Adipose tissue (tissue), 3 donors: ENCODE measurements around the gene KCNK17. TPM values are rescaled to one million over a fixed set of nuclear protein-coding genes. Genes with fewer than 3 reads are reported as not detected.

Experiments used
- H3K27ac ChIP-seq: one replicate; pipeline ENCODE4 v1.5.1; 2013; ENCODE audit warnings: low read depth, low read length
- WGBS, 3 donors: extraction: QIAGEN DNeasy Blood & Tissue Kit; methylation state at CpG; one replicate each; pipeline ENCODE4 v1.1.7; 2013; 5-methylcytosine and 5-hydroxymethylcytosine counted together
- polyA plus RNA-seq, 3 donors: library from polyadenylated mRNA; stranded (reverse); fragments of 200-250 nt; gene quantifications; one replicate each; pipeline ENCODE4 v1.2.3, GENCODE V29; 2013
- donor health status: healthy with polysubstance abuse.
- donor health status: Bipolar disorder and iron deficiency.
- donor health status: healthy.

The KCNK17 gene, protein sequence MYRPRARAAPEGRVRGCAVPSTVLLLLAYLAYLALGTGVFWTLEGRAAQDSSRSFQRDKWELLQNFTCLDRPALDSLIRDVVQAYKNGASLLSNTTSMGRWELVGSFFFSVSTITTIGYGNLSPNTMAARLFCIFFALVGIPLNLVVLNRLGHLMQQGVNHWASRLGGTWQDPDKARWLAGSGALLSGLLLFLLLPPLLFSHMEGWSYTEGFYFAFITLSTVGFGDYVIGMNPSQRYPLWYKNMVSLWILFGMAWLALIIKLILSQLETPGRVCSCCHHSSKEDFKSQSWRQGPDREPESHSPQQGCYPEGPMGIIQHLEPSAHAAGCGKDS
- polyA plus RNA-seq: under 1 TPM in 2 of 3 donors, not detected in 1; 0.13 to 0.35 TPM

GRCh38 chr6:39314273-39314795, at the start of gene KCNK17:
Gene KCNK17 (minus strand): TSS chr6:39314419. CDS start chr6:39314320, 99 bp downstream.
- H3K27ac ChIP-seq: no peak within 1 kb of the TSS
- 8 to 31% (median 10%) methylated on average over 22 to 28 of the region's 28 CpGs for WGBS, 3 donors

- WGBS, 3 donors: 80 to 92% (median 87%) methylated on average over 8 of the region's 8 CpGs
- H3K27ac ChIP-seq: no peak overlapping the region
Measured at GRCh38 chr6:39363280-39363679, 49.1 kb upstream of the KCNK17 start.

- no peak overlapping the region for H3K27ac ChIP-seq
- 30 to 47% (median 31%) methylated on average over 3 of the region's 3 CpGs for WGBS, 3 donors
Measured at GRCh38 chr6:39362487-39362865, 48.3 kb upstream of the KCNK17 start.

GRCh38 chr6:39361657-39362486, 47.7 kb upstream of the KCNK17 start:
- H3K27ac ChIP-seq: no peak overlapping the region
- WGBS, 3 donors: 30 to 40% (median 37%) methylated on average over 21 of the region's 21 CpGs

DNA sequence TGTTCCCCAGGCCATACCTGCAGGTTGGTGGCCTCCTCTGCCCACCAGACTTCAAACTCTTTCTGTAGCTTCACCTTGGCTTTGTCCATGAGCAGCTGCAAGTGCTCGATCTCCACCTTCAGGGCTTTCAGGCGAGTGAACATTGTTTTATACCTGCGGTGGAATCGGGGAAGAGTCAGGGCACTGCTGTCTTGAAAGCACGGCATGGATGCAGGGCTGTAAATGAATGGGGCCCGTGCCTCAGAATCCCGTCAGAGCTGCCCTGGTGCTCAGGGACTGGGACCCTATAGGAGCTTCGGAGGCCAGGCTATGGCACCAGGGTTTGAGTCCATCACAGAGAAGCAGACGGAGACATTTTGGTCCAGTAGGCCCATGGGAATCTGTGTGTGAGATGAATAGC, 46.2 kb upstream of the KCNK17 start:
- whole genome bisulfite sequencing, 3 donors: 85 to 93% (median 93%) methylated on average over 9 of the region's 9 CpGs

GRCh38 chr6:39357998-39358686, 43.9 kb upstream of the KCNK17 start:
- H3K27ac ChIP-seq: no peak overlapping the region
- 57 to 67% (median 60%) methylated on average over 7 of the region's 7 CpGs for WGBS, 3 donors

More for the DNA sequence above, 46.2 kb upstream of the KCNK17 start:
- no peak overlapping the region for H3K27ac ChIP-seq

GRCh38 chr6:39353698-39354315, 39.6 kb upstream of the KCNK17 start:
- WGBS, 3 donors: 80 to 88% (median 88%) methylated on average over 7 of the region's 7 CpGs
- H3K27ac ChIP-seq: no peak overlapping the region

- no peak overlapping the region for H3K27ac ChIP-seq
- 85 to 90% (median 89%) methylated on average over 13 of the region's 13 CpGs for WGBS, 3 donors
Measured at GRCh38 chr6:39350723-39351505, 36.7 kb upstream of the KCNK17 start.

GRCh38 chr6:39348740-39349139, 34.5 kb upstream of the KCNK17 start:
- 87 to 93% (median 93%) methylated on average over 15 of the region's 15 CpGs for WGBS, 3 donors
- H3K27ac ChIP-seq: no peak overlapping the region

GRCh38 chr6:39347906-39348585, 33.8 kb upstream of the KCNK17 start:
- WGBS, 3 donors: 34 to 37% (median 35%) methylated on average over 9 of the region's 9 CpGs

GRCh38 chr6:39347206-39347605, 33.0 kb upstream of the KCNK17 start:
- H3K27ac ChIP-seq: no peak overlapping the region
- 87 to 89% (median 87%) methylated on average over 6 of the region's 6 CpGs for WGBS, 3 donors

More at GRCh38 chr6:39347906-39348585, 33.8 kb upstream of the KCNK17 start:
- no peak overlapping the region for H3K27ac ChIP-seq

GRCh38 chr6:39344821-39345280, 30.6 kb upstream of the KCNK17 start:
- no peak overlapping the region for H3K27ac ChIP-seq
- WGBS, 3 donors: 79 to 82% (median 82%) methylated on average over 7 of the region's 7 CpGs

DNA sequence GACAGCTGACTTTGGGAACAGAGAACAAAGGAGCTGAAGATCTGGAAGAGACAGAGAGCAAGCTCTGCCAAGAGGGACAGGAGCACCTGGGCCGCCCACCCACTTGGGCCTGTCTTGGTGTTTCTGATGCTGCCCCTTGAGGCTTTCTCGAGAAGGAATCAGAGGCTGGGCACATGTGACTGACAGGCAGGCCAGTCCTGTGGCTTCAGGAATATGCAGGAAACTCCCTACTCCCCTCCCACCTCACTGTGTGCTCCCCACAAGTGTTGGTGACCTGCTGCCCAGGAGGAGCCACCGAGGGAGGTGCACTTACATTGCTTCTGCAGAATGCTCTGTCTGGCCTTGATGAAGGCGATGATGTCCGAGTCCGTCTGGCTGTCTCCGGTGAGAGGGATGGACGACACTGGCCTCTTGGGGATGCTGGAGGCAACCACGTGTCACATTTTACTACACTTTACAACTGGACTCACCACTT, 29.2 kb upstream of the KCNK17 start:
- H3K27ac ChIP-seq: no peak overlapping the region

GRCh38 chr6:39342692-39343395, 28.6 kb upstream of the KCNK17 start:
- no peak overlapping the region for H3K27ac ChIP-seq
- WGBS, 3 donors: 56 to 68% (median 58%) methylated on average over 14 of the region's 14 CpGs

More for the DNA sequence above, 29.2 kb upstream of the KCNK17 start:
- 77 to 87% (median 84%) methylated on average over 9 of the region's 9 CpGs for WGBS, 3 donors

- no peak overlapping the region for H3K27ac ChIP-seq
- WGBS, 3 donors: 60 to 85% (median 67%) methylated on average over 5 of the region's 5 CpGs
Measured at GRCh38 chr6:39341937-39342336, 27.7 kb upstream of the KCNK17 start.

DNA sequence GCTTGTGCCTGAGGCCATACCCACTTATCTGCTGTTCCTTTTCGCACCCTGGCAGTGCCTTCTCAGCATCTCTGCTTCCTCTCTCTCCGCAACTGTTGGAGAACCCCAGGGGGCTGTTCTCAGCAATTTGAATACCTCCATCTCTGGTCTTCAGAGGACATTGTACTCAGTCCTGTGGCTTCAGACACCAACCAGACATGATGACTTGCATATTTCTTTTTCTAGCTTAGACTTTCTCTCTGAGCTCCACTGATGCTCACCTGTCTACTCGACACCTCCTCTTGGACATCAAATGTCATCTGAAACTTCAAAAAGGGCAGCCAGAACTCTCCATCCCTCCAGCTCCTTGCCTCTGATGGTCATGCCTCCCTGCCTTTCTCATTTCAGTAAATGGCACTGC, 27.1 kb upstream of the KCNK17 start:
- H3K27ac ChIP-seq: no peak overlapping the region
- 73 to 94% (median 73%) methylated on average over 3 of the region's 3 CpGs for WGBS, 3 donors
